22Rv1 (cell line): ENCODE measurements around the gene SH3BP4.

Experiments
- ZFX ChIP-seq: fragments of 450-650 bp; IDR thresholded peaks from 2 replicates; pipeline ENCODE4 v1.6.1; 2017; ENCODE audit warnings: antibody characterized with exemption, borderline replicate concordance
- TF ChIP-seq, protein P1 (sequence below): fragments of 450-650 bp; IDR thresholded peaks from 2 replicates; pipeline ENCODE4 v1.5.1; 2017; ENCODE audit warnings: mild to moderate bottlenecking

DNA sequence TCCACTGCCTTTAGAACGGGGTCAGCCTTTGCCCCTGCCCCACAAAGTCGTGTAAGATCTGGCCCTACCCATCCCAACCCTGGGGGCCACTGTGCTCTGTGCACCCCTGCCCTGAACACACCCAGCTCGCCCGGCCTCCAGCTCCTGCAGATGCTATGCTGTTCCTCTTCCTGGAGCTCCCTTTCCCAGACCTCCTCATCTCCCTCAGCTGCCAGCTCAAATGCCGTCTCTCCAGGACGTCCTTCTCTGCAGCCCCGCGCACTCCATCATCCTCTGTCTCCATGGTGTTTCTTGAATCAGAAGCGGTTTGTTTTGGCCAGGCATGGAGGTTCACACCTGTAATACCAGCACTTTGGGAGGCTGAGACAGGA, 94.1 kb downstream of the SH3BP4 start:
- TF ChIP-seq, protein P1, sequence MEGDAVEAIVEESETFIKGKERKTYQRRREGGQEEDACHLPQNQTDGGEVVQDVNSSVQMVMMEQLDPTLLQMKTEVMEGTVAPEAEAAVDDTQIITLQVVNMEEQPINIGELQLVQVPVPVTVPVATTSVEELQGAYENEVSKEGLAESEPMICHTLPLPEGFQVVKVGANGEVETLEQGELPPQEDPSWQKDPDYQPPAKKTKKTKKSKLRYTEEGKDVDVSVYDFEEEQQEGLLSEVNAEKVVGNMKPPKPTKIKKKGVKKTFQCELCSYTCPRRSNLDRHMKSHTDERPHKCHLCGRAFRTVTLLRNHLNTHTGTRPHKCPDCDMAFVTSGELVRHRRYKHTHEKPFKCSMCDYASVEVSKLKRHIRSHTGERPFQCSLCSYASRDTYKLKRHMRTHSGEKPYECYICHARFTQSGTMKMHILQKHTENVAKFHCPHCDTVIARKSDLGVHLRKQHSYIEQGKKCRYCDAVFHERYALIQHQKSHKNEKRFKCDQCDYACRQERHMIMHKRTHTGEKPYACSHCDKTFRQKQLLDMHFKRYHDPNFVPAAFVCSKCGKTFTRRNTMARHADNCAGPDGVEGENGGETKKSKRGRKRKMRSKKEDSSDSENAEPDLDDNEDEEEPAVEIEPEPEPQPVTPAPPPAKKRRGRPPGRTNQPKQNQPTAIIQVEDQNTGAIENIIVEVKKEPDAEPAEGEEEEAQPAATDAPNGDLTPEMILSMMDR = no peak
- no peak for TF ChIP-seq ZFX
